CD4-positive, alpha-beta T cell treated with Interleukin-15 for 4 hours (primary cell): Measurements from ENCODE around the gene ASTN2.

Source experiments
- DNase-seq: peaks from one replicate; pipeline ENCODE4 v3.0.0-alpha.2; 2020; ENCODE audit warnings: low spot score

ASTN2 gene

GRCh38 chr9:117413346-117414219, 1.3 kb downstream of the ASTN2 start:
- DNase-seq: no peak

GRCh38 chr9:117412841-117413240, 2.0 kb downstream of the ASTN2 start:
- no peak for DNase-seq

DNA sequence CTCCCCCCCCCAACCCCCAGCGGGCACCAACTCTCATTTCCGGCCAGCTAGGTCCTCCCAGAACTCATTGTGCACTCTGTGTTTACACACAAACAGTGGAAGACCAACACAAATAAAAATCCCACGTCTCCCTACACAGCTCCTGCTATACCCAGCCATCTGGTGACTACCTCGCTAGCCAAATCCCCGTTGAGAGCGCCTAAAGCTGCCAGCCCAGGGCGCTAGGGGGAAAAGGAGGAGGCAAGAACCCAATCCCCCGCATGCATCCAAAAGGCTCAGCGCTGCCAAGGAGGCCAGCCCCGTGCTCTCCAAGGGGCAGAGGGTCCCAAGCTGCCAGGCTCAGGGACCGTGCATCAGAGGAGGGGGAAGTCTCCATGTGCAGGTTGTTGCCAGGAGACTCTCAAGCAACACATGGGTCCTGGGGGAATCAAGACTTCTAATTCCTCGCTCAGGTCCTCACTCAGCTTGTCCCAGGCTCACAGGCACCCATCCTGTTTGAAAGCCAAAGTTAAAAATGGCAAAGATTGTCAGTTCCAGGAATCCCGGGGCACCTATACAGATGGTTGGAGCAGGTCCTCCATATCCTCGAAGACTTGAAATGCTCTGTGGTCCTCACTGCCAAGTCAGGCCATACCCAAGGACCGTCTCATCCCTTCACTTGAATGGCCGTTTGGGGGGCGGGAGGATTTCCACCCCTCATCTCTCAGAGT, 2.7 kb downstream of the ASTN2 start:
- no peak for DNase-seq

- DNase-seq: no peak
These were observed 3.3 kb downstream of the ASTN2 start for GRCh38 chr9:117411547-117411946.

DNA sequence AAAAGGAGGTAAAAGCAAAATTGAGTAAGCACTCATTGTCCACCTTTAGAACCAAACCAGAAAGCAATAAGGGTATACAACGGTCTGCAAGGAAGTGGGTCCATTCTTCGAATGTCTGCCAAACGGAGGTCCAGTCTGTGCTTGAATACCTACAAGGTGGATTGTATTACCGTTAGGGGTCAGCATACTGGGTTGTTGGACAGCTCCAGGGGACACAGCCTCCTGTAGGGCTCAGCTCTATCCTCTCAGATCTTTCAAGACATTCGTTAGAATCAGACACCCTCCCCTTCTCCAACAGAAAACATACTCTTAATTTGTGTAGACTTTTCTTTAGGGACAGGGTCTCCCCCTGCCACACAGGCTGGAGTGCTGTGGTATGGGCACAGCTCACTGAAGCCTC, 5.5 kb downstream of the ASTN2 start:
- DNase-seq: no peak

- no peak for DNase-seq
These were observed 7.3 kb downstream of the ASTN2 start for GRCh38 chr9:117407436-117408022.

DNA sequence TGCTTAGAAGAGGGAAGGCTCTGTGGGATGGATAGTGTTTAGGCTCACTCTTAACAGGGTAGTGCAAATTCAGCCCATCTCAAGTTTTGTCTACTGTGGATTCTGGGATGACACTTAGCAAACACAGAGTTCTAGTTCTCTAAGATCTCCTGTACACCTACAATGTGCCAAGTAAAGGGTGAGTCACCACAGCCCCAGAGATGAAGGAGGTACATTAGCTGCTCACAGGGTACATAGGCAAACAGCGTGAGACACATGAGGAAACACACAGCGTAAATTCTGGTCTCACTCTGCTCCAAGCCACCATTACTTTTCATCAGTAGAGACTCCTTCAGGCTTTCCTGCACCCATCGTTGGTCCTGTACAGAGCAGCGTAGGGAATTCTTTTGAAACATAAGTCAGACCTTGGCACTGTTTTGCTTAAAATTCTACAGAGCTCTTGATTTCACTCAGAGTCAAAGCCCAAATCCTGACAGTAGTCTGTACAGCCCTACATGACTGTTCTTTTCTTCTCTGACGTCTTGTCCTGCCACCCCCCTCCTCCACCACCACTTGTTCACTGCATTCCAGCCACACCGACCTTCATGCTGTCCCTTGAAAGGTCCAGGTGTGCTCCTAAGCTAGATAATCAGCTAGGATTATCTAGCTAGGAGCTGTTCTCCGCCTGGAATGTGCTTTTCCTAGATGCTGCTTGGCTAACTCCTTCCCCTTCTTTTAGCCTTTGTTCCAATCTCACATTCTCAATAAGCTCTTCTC, 8.7 kb downstream of the ASTN2 start:
- no peak for DNase-seq

- no peak for DNase-seq
These were observed 11.0 kb downstream of the ASTN2 start for GRCh38 chr9:117403848-117404247.

DNA sequence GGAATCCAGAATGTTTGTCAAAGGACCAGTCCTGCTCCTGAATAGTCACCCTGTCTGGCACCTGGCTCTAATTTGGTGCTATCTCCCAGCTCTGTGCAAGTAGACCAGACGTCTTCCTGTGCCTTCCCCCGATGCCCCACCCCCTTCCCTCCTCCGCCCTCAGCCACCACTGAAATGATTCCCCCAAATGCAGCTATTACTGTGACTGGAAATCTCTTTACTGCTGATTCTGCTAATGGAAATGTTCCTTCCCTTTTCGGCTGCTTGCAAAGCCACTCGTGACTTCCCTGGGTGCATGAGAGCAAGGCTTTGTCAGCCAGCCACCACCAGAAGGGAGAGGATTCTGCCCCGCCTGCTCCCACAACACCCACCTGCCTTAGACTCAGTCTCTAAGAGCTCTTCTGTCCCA, 11.4 kb downstream of the ASTN2 start:
- DNase-seq: no peak

GRCh38 chr9:117400171-117400570, 14.7 kb downstream of the ASTN2 start:
- no peak for DNase-seq

- DNase-seq: no peak
These were observed 19.7 kb downstream of the ASTN2 start for GRCh38 chr9:117395151-117395650.

DNA sequence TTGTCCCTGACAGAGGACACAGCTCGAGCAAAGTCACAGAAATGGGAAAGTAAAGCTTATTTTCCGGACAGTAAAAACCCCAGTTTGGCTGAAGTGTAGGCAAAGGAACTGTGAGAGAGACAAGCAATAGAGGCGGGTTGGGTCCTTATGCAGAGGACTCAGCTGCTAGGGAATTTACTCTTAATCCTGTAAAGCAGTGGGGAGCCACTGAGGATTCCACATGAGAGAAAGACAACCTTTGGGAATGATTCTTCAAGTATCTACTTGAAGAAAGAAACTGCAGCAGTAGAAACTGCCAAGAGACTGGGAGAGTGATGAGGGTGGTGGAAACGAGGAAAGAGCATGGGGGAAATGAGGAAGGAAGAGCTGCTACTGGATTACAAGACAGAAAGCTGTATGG, 20.2 kb downstream of the ASTN2 start:
- DNase-seq: no peak

DNA sequence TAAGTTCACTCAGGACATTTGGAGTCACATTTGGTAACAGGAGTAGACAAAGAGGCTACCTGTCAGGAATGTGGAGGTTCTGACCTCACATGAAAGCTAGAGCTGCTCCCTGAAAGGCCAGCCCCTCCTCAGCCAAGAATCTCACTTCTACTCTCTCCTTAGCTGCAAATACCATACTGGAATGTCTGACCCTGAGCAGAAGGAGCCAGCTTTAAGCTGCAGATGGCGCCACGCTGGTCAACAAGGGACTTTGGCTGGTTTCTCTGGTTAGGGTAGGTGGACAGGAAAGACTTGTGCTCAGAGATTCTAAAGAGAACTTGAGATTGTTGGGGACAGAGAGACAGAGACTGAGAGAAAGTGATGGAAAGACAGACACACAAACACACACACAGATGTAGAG, 21.9 kb downstream of the ASTN2 start:
- DNase-seq: no peak

GRCh38 chr9:117387422-117387821, 27.4 kb downstream of the ASTN2 start:
- DNase-seq: no peak

DNA sequence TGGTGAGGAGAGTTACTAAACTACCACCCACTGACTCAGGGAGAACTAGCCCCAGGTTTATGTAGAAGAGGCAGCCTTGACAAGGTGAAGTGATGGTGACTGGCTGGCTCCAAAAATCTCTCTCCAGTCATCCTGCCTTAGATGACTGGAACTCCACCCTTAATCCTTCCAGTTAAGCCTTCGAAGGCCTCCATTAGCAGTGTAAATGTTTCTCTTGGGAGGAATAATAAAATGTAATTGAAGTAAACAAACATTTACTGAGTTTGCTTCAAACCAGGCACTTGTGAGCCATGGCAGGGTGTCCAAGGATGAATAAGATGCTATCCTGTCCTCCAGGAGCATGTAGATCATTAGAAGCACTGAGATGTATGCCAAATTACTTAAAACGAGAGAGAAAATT, 35.5 kb downstream of the ASTN2 start:
- no peak for DNase-seq

DNA sequence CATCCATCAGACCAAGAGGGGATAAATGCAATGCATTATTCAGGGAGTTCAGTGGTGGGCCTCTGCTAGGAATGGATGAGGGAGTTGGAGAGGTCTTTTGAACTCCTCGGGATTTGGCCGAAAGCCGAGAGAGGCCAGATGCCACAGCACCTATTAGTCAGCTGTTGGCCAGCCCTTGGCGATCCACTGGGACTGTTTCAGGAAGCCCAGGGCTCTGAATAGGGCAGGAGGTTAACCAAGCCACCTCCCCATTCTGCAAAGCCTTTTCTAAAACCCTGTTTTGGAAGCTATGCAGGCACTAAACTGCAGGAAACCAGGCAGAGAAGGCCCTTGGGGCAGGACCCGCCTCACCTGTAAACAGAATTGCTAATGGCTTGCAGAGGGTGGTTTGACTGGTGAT, 37.8 kb downstream of the ASTN2 start:
- DNase-seq: no peak

- no peak for DNase-seq
These were observed 38.9 kb downstream of the ASTN2 start for GRCh38 chr9:117375956-117376355.

DNA sequence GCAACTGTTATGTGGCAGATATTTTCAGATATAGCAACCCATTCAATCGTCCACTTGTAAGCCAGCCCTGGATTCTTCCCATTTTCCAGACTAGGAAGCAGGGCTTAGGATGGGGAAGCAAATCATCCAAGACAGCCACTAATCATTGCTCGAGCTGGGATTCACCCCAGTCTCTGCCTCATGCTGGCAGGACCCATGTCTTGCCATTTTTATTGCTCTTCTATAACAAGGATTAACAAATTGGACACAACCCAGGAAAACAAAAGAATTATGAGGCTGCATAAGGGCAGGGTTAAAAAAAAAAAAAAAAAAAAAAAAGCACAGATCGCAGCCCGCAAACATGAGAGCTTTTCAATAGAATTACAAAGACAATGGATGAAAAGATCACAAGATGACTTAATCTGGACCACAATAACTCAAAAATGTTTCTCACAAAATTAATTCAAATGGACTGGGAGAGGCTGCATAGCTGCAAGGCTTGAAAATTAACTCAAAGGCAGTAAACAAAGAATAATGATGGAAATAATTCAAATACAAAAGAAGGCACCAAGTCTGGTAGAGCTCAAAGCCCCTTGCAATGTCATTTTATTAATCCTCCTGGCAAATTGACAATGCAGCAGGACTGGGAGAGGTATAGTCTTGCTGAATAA, 40.7 kb downstream of the ASTN2 start:
- DNase-seq: no peak

DNA sequence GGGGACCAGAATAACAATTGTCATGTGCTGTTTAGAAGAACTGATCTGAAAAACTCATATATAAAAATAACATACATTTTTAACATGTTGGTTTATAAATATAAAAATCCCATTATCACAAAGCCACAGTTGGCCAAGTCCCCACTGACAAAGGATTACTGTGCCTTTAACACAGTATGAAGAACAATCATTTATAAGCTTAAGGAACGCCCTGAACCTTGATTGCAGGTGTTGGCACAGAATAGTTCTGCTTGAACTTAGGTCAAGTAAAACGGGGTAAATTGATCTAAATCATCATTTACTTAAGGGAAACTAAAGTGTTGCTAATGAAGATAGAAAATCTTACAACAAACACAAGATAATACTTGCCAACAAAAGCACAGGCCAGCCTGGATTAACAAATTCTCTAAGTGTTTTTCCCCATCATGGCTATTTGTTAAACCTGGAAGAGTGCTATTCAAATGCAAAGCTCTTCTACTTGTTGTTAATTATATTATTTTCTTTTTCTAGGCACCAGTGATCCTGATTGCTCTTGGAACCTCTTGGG, 46.1 kb downstream of the ASTN2 start:
- DNase-seq: no peak

GRCh38 chr9:117365438-117365837, 49.4 kb downstream of the ASTN2 start:
- DNase-seq: no peak

GRCh38 chr9:117363006-117363405, 51.9 kb downstream of the ASTN2 start:
- DNase-seq: no peak
